Neural cell (in vitro differentiated cells): ENCODE results near the gene ADGRB3. TPM values are rescaled to one million over a fixed set of nuclear protein-coding genes. Genes with fewer than 3 reads are reported as not detected.

Source experiments
- H2AFZ ChIP-seq: fragments of 200-600, 300-800 bp; sonication (generic), shearing (Covaris generic); 2 replicates; pipeline ENCODE4 v1.6.0; 2014; ENCODE audit warnings: low read depth, mild to moderate bottlenecking, antibody characterized with exemption, low read length, moderate library complexity
- H3F3A ChIP-seq: fragments of 200-600 bp; shearing (Covaris generic); 2 replicates; pipeline ENCODE4 v1.6.1; 2016; ENCODE audit warnings: mild to moderate bottlenecking, moderate library complexity, mixed read lengths, antibody characterized with exemption, low read length; ENCODE audit not compliant: insufficient read depth, poor library complexity, severe bottlenecking
- H3K27ac ChIP-seq: fragments of 200-600, 300-800 bp; sonication (generic), shearing (Covaris generic); 2 replicates; pipeline ENCODE4 v1.5.1; 2014; ENCODE audit warnings: mild to moderate bottlenecking, low read length, moderate library complexity
- H3K27me3 ChIP-seq: fragments of 300-800, 200-600 bp; sonication (generic), shearing (Covaris generic); 2 replicates; pipeline ENCODE4 v1.6.0; 2014; ENCODE audit warnings: mild to moderate bottlenecking, low read depth, low read length, moderate library complexity; ENCODE audit not compliant: insufficient read depth
- H3K36me3 ChIP-seq: fragments of 300-800, 200-600 bp; sonication (generic), shearing (Covaris generic); 2 replicates; pipeline ENCODE4 v1.5.1; 2014; ENCODE audit warnings: mild to moderate bottlenecking, antibody characterized with exemption, low read length, moderate library complexity; ENCODE audit not compliant: insufficient read depth
- H3K4me2 ChIP-seq: fragments of 300-800, 200-600 bp; sonication (generic), shearing (Covaris generic); 2 replicates; pipeline ENCODE4 v1.6.0; 2014; ENCODE audit warnings: mild to moderate bottlenecking, low read length
- H3K4me3 ChIP-seq: fragments of 300-800, 200-600 bp; sonication (generic), shearing (Covaris generic); 2 replicates; pipeline ENCODE4 v1.5.1; 2014; ENCODE audit warnings: mild to moderate bottlenecking, low read length, moderate library complexity
- H3K79me2 ChIP-seq: fragments of 200-600 bp; shearing (Covaris generic); replicated peaks from 2 replicates; pipeline ENCODE4 v1.6.0; 2014; ENCODE audit warnings: mild to moderate bottlenecking, low read length, moderate library complexity; ENCODE audit not compliant: insufficient read depth
- H3K9ac ChIP-seq: fragments of 300-800, 200-600 bp; sonication (generic), shearing (Covaris generic); 2 replicates; pipeline ENCODE4 v1.6.1; 2016; ENCODE audit warnings: mild to moderate bottlenecking, low read length, mixed read lengths
- H3K9me2 ChIP-seq: fragments of 200-600 bp; shearing (Covaris generic); 2 replicates; pipeline ENCODE4 v1.6.1; 2016; ENCODE audit warnings: mild to moderate bottlenecking, low read length, mixed read lengths; ENCODE audit not compliant: insufficient read depth
- H3K9me3 ChIP-seq: fragments of 200-600, 300-800 bp; sonication (generic), shearing (Covaris generic); 2 replicates; pipeline ENCODE4 v1.6.1; 2016; ENCODE audit warnings: mild to moderate bottlenecking, mixed run types, low read length, moderate library complexity, mixed read lengths
- H4K20me1 ChIP-seq: fragments of 200-600 bp; shearing (Covaris generic); 2 replicates; pipeline ENCODE4 v1.6.1; 2016; ENCODE audit warnings: mild to moderate bottlenecking, mixed run types; ENCODE audit not compliant: insufficient read depth
- EP300 ChIP-seq: fragments of 450-650 bp; conservative IDR thresholded peaks from 2 replicates; pipeline ENCODE4 v1.6.1; 2014; ENCODE audit warnings: antibody characterized with exemption, mild to moderate bottlenecking, moderate library complexity; ENCODE audit not compliant: poor library complexity, severe bottlenecking
- EZH2 ChIP-seq: fragments of 200-600, 300-800 bp; shearing (Covaris generic), sonication (generic); IDR thresholded peaks from 2 replicates; pipeline ENCODE4 v1.6.1; 2014; ENCODE audit warnings: antibody characterized with exemption, low read length, borderline replicate concordance, mild to moderate bottlenecking; ENCODE audit not compliant: insufficient read depth, poor library complexity, severe bottlenecking
- MXI1 ChIP-seq: fragments of 450-650 bp; conservative IDR thresholded peaks from 2 replicates; pipeline ENCODE4 v1.6.1; 2014; ENCODE audit warnings: antibody characterized with exemption, mild to moderate bottlenecking; ENCODE audit not compliant: poor library complexity, severe bottlenecking
- POLR2AphosphoS5 ChIP-seq: IDR thresholded peaks from 2 replicates; pipeline ENCODE4 v1.6.1; 2012
- RAD21 ChIP-seq: fragments of 450-650 bp; conservative IDR thresholded peaks from 2 replicates; pipeline ENCODE4 v1.6.1; 2014; ENCODE audit warnings: antibody characterized with exemption, mild to moderate bottlenecking, moderate library complexity
- TAF1 ChIP-seq: IDR thresholded peaks from 2 replicates; pipeline ENCODE4 v1.6.1; 2012; ENCODE audit warnings: low read depth
- polyA plus RNA-seq: library from polyadenylated mRNA; depleted of rRNA; stranded (reverse); fragments of >200 nt; gene quantifications from 2 replicates; pipeline ENCODE4 v1.2.3, GENCODE V29; 2014
- TF ChIP-seq, protein P1 (sequence below): fragments of 450-650 bp; IDR thresholded peaks from 2 replicates; pipeline ENCODE4 v1.5.1; 2014; ENCODE audit warnings: antibody characterized with exemption, mild to moderate bottlenecking, moderate library complexity; ENCODE audit not compliant: poor library complexity, severe bottlenecking
- TF ChIP-seq, protein P2 (sequence below): IDR thresholded peaks from 2 replicates; pipeline ENCODE4 v1.6.1; 2012; ENCODE audit warnings: borderline replicate concordance

The ADGRB3 gene
- polyA plus RNA-seq, 1 donor from 2014 or later: 66.5 TPM

DNA sequence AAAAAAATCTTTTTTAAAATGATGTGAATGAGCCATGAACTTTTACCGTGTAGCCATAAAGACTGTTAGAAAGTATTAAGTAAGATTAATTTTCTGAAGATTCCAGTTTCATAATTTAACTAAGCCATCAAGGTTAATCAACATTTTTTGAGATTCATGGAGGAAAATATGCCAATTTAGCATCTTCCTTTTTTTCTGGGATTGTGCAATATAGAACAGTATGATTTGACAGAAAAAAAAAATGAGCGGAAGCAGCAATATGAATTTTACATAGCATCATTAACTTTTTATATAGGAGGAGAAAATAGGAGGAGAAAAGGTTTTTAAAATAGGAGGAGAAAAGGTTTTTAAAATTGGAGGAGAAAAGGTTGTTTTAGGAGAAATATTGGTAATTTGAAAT lies 306.3 kb downstream of the ADGRB3 start:
- no peak overlapping the region for H3K9ac ChIP-seq
- H2AFZ ChIP-seq: no peak overlapping the region
- no peak overlapping the region for H3K4me3 ChIP-seq
- no peaks in the 10 kb centered on the region for H3K9me2 ChIP-seq
- H3K27me3 ChIP-seq: no peaks in the 10 kb centered on the region
- no peaks in the 10 kb centered on the region for H3K36me3 ChIP-seq
- H3K79me2 ChIP-seq: no peaks in the 10 kb centered on the region
- H3F3A ChIP-seq: no peaks in the 10 kb centered on the region
- no peaks in the 10 kb centered on the region for H3K9me3 ChIP-seq
- TF ChIP-seq RAD21: no peak
- no peak for TF ChIP-seq MXI1
- TF ChIP-seq, protein P1, sequence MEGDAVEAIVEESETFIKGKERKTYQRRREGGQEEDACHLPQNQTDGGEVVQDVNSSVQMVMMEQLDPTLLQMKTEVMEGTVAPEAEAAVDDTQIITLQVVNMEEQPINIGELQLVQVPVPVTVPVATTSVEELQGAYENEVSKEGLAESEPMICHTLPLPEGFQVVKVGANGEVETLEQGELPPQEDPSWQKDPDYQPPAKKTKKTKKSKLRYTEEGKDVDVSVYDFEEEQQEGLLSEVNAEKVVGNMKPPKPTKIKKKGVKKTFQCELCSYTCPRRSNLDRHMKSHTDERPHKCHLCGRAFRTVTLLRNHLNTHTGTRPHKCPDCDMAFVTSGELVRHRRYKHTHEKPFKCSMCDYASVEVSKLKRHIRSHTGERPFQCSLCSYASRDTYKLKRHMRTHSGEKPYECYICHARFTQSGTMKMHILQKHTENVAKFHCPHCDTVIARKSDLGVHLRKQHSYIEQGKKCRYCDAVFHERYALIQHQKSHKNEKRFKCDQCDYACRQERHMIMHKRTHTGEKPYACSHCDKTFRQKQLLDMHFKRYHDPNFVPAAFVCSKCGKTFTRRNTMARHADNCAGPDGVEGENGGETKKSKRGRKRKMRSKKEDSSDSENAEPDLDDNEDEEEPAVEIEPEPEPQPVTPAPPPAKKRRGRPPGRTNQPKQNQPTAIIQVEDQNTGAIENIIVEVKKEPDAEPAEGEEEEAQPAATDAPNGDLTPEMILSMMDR: no peak
- no peak overlapping the region for H3K4me2 ChIP-seq
- H3K27ac ChIP-seq: no peak overlapping the region
- H4K20me1 ChIP-seq: no peaks in the 10 kb centered on the region

DNA sequence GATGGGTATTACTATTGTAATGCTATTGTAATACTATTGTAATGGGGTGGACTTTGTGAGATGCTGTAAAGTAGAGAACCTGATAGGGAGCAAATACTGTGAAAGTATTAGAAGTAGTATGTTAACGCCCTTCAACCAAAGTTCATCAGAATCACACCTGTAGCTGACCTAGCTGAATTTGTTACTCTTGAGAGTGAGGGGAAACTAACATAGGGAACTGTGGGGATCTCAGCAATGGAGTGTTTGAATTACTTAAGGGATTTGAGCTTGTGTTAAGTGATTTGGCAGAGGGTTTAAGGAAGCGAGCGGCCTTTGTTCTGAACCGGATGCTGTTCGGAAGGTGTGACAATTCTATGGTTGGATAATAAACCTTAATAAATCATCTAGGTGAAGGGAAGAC lies 312.6 kb downstream of the ADGRB3 start:
- Histone ChIP-seq H3K9me2 (no peaks in the 10 kb centered on the region), H3K27me3 (no peaks in the 10 kb centered on the region), H4K20me1 (no peaks in the 10 kb centered on the region), H3K4me3 (no peak overlapping the region), H3F3A (no peaks in the 10 kb centered on the region), H3K9me3 (no peaks in the 10 kb centered on the region), H3K9ac (no peak overlapping the region), H3K4me2 (no peak overlapping the region), H3K79me2 (no peaks in the 10 kb centered on the region), H3K36me3 (no peaks in the 10 kb centered on the region), H3K27ac (no peak overlapping the region), H2AFZ (no peak overlapping the region)
- TF ChIP-seq POLR2AphosphoS5 (no peak), RAD21 (no peak), EP300 (no peak), EZH2 (no peak)
- TF ChIP-seq, protein P2, sequence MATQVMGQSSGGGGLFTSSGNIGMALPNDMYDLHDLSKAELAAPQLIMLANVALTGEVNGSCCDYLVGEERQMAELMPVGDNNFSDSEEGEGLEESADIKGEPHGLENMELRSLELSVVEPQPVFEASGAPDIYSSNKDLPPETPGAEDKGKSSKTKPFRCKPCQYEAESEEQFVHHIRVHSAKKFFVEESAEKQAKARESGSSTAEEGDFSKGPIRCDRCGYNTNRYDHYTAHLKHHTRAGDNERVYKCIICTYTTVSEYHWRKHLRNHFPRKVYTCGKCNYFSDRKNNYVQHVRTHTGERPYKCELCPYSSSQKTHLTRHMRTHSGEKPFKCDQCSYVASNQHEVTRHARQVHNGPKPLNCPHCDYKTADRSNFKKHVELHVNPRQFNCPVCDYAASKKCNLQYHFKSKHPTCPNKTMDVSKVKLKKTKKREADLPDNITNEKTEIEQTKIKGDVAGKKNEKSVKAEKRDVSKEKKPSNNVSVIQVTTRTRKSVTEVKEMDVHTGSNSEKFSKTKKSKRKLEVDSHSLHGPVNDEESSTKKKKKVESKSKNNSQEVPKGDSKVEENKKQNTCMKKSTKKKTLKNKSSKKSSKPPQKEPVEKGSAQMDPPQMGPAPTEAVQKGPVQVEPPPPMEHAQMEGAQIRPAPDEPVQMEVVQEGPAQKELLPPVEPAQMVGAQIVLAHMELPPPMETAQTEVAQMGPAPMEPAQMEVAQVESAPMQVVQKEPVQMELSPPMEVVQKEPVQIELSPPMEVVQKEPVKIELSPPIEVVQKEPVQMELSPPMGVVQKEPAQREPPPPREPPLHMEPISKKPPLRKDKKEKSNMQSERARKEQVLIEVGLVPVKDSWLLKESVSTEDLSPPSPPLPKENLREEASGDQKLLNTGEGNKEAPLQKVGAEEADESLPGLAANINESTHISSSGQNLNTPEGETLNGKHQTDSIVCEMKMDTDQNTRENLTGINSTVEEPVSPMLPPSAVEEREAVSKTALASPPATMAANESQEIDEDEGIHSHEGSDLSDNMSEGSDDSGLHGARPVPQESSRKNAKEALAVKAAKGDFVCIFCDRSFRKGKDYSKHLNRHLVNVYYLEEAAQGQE: no peak

DNA sequence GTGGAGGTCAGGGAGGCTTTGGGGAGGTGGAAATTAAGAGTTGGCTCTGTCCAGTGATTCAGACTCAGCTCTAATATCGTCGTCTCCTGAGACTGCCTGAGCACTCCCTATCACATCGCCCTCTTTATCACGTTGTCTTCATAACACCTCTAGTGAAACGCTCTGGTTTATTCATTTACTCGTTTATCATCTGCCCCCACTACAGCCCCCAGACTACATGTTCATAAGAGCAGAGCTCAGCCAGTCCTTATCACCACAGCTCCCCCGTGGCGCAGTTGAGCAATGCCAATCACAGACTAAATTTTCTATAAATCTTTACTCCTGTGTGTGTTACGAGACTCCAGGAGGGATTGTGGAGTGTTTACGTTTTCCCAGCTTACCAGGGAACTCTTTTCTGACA lies 316.2 kb downstream of the ADGRB3 start:
- Histone ChIP-seq H3K4me3 (no peak overlapping the region), H3K4me2 (no peak overlapping the region), H3K79me2 (no peaks in the 10 kb centered on the region), H3K27me3 (no peaks in the 10 kb centered on the region), H3K9ac (no peak overlapping the region), H3F3A (no peaks in the 10 kb centered on the region), H3K36me3 (peaks cover 1% of the 10 kb centered on the region), H3K27ac (no peak overlapping the region), H2AFZ (no peak overlapping the region), H3K9me2 (no peaks in the 10 kb centered on the region), H4K20me1 (no peaks in the 10 kb centered on the region), H3K9me3 (no peaks in the 10 kb centered on the region)
- TF ChIP-seq EP300 (no peak), EZH2 (no peak), RAD21 (no peak), TAF1 (no peak), POLR2AphosphoS5 (no peak), MXI1 (no peak)
- TF ChIP-seq, protein P1: no peak
